ENCODE data around the gene BANF1. TPM values are rescaled to one million over a fixed set of nuclear protein-coding genes. Genes with fewer than 3 reads are reported as not detected.

The BANF1 gene
- total and polyA plus RNA-seq, 4 donors, result 17.7 to 315 (median 159) TPM

GRCh38 chr11:65965986-65966762, 36.1 kb upstream of the BANF1 start:
- H3K36me3 ChIP-seq (ENCODE audit: control insufficient read depth in 4 of 4, insufficient read depth in 4 of 4, low read length in 4 of 4), result peaks cover 15 to 53% (median 33%) of the 10 kb centered on the region in 4 donors
- no peak for DNase-seq
- H3K27ac ChIP-seq (ENCODE audit: low read depth in 1 of 2, low read length in 1 of 2), result no peak overlapping the region
- TF ChIP-seq CTCF (IDR thresholded peaks at IDR 0.05; ENCODE audit: control extremely low read depth, extremely low read depth), result no peak
- no peak overlapping the region for H3K4me3 ChIP-seq
- H3K9ac ChIP-seq (ENCODE audit: insufficient read depth in 1 of 2, low read length in 2 of 2), result no peak overlapping the region
- no peak for ATAC-seq (ENCODE audit: insufficient read depth, low FRiP score)
- H3K27me3 ChIP-seq (ENCODE audit: control insufficient read depth in 3 of 3, insufficient read depth in 3 of 3, low read length in 2 of 3), result no peaks in the 10 kb centered on the region
- no peaks in the 10 kb centered on the region for H3K9me3 ChIP-seq (ENCODE audit: control insufficient read depth in 4 of 4, insufficient read depth in 3 of 4, low read length in 3 of 4)
- H3K4me1 ChIP-seq (ENCODE audit: control insufficient read depth in 5 of 5, insufficient read depth in 5 of 5, low read length in 5 of 5), result peaks cover 4 to 13% (median 10%) of the 10 kb centered on the region in 5 donors
- 96% methylated on average over 36 of the region's 36 CpGs for WGBS, 2 donors

DNA sequence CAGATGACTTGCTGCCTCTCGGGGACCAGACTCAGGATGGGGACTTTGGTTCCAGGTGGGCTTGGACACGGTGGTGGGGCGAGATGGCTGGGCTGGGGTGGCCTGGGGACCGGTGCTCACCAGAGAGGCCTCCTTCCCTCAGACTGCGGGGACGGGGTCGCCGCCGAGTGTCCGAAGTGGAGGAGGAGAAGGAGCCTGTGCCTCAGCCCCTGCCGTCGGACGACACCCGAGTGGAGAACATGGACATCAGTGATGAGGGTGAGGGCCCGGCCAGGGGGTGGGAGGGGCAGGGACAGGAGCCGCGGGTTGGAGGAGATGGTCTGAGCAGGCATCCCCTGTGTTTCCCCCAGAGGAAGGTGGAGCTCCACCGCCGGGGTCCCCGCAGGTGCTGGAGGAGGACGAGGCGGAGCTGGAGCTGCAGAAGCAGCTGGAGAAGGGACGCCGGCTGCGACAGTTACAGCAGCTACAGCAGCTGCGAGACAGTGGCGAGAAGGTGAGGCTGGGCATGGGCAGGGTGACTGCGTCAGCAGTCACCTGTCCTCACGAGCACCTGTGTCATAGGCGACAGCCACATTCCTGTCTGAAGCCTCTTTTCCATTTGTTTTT, 34.9 kb upstream of the BANF1 start:
- 94 to 95% methylated on average over 26 to 30 of the region's 30 CpGs for WGBS, 2 donors
- Histone ChIP-seq H3K36me3 (ENCODE audit: control insufficient read depth in 4 of 4, insufficient read depth in 4 of 4, low read length in 4 of 4) (peaks cover 17 to 53% (median 31%) of the 10 kb centered on the region in 4 donors), H3K4me1 (ENCODE audit: control insufficient read depth in 5 of 5, insufficient read depth in 5 of 5, low read length in 5 of 5) (peaks cover 3 to 10% (median 8%) of the 10 kb centered on the region in 5 donors)

GRCh38 chr11:65968600-65969482, 33.5 kb upstream of the BANF1 start:
- H3K27me3 ChIP-seq (ENCODE audit: control insufficient read depth in 3 of 3, insufficient read depth in 3 of 3, low read length in 2 of 3), result no peaks in the 10 kb centered on the region
- ATAC-seq (ENCODE audit: insufficient read depth, low FRiP score) (peak; percentile 55), DNase-seq (no peak)
- peaks cover 17 to 52% (median 34%) of the 10 kb centered on the region in 4 donors for H3K36me3 ChIP-seq (ENCODE audit: control insufficient read depth in 4 of 4, insufficient read depth in 4 of 4, low read length in 4 of 4)
- WGBS, 2 donors, result 63 to 67% methylated on average over 15 of the region's 15 CpGs
- peaks cover 0 to 3% (median 0%) of the 10 kb centered on the region in 5 donors for H3K4me1 ChIP-seq (ENCODE audit: control insufficient read depth in 5 of 5, insufficient read depth in 5 of 5, low read length in 5 of 5)
- H3K27ac ChIP-seq (ENCODE audit: low read depth in 1 of 2, low read length in 1 of 2), result peak overlapping the region in 1 of 2 donors; percentile 69
- H3K4me3 ChIP-seq, result no peak overlapping the region
- H3K9me3 ChIP-seq (ENCODE audit: control insufficient read depth in 4 of 4, insufficient read depth in 3 of 4, low read length in 3 of 4), result no peaks in the 10 kb centered on the region
- no peak for TF ChIP-seq CTCF (IDR thresholded peaks at IDR 0.05; ENCODE audit: control extremely low read depth, extremely low read depth)
- H3K9ac ChIP-seq (ENCODE audit: insufficient read depth in 1 of 2, low read length in 2 of 2), result no peak overlapping the region

More for the DNA sequence above, 34.9 kb upstream of the BANF1 start:
- DNase-seq (no peak), ATAC-seq (ENCODE audit: insufficient read depth, low FRiP score) (no peak)
- Histone ChIP-seq H3K27me3 (ENCODE audit: control insufficient read depth in 3 of 3, insufficient read depth in 3 of 3, low read length in 2 of 3) (no peaks in the 10 kb centered on the region), H3K9ac (ENCODE audit: insufficient read depth in 1 of 2, low read length in 2 of 2) (no peak overlapping the region), H3K27ac (ENCODE audit: low read depth in 1 of 2, low read length in 1 of 2) (no peak overlapping the region), H3K4me3 (no peak overlapping the region), H3K9me3 (ENCODE audit: control insufficient read depth in 4 of 4, insufficient read depth in 3 of 4, low read length in 3 of 4) (no peaks in the 10 kb centered on the region)
- TF ChIP-seq CTCF (IDR thresholded peaks at IDR 0.05; ENCODE audit: control extremely low read depth, extremely low read depth), result no peak

All from lung (tissue), 12 donors.